ENCODE results near the gene MAST2.
"Not testable (repeated sequence)": the region's sequence is repeated elsewhere in the genome, so short reads cannot be mapped to it uniquely, and the experiment has no call there.

MAST2 gene

DNA sequence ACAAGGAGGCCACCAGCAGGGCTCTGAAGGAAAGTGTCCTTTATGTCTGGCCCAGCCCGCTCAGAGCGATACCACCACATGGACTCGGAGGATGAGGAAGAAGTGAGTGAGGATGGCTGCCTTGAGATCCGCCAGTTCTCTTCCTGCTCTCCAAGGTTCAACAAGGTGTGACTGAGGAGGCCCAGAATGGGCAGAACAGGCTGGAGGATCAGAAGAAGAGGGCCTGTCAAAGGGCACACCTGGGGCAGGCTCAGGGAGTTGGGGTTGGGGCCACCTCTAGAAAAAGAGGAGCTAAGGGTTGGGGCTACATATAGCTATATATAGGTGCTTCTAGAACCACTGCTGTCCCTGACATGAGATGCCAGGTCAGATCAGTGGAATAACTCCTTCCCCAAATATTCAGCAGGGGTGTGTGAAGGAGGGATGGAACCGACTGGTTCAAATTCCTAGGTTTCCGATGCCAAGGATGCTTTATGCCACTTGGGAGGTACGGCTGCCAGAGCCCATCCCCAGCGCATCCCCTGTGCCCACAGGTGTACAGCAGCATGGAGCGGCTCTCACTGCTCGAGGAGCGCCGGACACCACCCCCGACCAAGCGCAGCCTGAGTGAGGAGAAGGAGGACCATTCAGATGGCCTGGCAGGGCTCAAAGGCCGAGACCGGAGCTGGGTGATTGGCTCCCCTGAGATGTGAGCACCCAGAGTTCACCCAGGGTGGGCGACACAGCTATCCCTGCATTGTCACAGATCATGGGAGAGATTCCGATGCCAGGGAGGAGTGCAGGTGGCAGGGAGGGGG lies 226.9 kb downstream of the MAST2 start:
- DNase-seq, result no peak

DNA sequence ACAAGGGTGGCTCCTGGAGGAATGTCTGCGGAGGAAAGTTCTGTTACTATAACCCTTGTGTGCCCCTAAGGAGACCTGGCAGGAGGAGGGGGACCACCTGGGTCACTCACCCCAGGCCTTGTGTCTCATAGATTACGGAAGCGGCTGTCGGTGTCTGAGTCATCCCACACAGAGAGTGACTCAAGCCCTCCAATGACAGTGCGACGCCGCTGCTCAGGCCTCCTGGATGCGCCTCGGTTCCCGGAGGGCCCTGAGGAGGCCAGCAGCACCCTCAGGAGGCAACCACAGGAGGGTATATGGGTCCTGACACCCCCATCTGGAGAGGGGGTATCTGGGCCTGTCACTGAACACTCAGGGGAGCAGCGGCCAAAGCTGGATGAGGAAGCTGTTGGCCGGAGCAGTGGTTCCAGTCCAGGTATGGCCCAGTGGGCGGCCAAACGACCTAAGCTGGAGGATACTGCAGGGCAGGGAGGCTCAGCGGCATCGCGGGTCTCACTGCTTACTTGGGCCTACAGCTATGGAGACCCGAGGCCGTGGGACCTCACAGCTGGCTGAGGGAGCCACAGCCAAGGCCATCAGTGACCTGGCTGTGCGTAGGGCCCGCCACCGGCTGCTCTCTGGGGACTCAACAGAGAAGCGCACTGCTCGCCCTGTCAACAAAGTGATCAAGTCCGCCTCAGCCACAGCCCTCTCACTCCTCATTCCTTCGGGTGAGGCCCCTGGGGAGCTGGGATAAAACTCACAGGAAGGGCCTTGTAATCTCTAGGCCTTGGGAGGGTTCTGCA lies 227.7 kb downstream of the MAST2 start:
- DNase-seq, result no peak

DNA sequence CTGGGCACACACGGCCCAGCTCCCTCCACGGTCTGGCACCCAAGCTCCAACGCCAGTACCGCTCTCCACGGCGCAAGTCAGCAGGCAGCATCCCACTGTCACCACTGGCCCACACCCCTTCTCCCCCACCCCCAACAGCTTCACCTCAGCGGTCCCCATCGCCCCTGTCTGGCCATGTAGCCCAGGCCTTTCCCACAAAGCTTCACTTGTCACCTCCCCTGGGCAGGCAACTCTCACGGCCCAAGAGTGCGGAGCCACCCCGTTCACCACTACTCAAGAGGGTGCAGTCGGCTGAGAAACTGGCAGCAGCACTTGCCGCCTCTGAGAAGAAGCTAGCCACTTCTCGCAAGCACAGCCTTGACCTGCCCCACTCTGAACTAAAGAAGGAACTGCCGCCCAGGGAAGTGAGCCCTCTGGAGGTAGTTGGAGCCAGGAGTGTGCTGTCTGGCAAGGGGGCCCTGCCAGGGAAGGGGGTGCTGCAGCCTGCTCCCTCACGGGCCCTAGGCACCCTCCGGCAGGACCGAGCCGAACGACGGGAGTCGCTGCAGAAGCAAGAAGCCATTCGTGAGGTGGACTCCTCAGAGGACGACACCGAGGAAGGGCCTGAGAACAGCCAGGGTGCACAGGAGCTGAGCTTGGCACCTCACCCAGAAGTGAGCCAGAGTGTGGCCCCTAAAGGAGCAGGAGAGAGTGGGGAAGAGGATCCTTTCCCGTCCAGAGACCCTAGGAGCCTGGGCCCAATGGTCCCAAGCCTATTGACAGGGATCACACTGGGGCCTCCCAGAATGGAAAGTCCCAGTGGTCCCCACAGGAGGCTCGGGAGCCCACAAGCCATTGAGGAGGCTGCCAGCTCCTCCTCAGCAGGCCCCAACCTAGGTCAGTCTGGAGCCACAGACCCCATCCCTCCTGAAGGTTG lies 231.4 kb downstream of the MAST2 start:
- no peak for DNase-seq

DNA sequence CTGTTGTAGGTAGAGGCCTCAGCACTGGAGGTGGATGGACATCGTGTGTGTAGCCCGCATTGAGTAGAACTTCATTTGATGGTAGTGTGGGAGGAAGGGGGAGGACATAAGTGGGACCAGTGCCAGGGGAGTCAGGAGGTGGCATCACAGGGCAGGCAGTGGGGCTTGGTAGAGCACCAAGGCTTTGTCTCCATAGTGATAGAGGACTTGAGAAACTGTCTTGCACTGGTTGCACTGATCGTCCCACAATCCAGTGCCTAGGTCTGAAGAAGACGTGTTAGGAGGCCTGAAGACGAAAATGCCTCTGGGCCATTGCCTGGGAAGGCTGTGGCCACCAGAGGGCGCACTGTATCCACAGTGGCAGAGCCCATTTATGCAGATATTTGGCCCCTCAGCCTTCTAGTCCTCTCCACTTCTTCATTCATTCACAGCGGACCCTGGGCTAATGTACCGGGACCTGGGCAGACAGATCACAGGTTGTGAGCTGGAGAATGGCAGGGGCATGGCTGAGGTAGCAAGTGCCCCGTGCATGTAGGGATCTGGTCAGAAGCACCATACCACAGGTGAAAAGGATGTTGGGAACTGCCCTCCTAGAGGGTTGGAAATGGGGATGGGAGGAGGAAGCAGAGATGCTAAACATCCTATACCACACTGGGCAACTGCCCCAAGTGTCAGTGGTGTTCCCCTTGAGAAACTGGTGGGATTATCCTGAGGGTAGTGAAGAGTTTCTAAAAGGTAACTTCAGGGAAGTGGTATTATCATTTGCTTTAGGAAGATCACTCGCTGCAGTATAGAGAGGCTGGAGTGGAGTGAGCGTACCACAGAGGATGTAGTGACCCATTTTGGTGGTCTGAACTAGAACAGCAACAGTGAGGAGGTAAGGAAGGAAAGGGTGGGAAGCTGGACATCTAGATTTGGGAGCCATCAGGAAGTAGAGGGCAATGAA lies 233.8 kb downstream of the MAST2 start:
- DNase-seq, result peak; percentile 81 to 93 (median 91)

DNA sequence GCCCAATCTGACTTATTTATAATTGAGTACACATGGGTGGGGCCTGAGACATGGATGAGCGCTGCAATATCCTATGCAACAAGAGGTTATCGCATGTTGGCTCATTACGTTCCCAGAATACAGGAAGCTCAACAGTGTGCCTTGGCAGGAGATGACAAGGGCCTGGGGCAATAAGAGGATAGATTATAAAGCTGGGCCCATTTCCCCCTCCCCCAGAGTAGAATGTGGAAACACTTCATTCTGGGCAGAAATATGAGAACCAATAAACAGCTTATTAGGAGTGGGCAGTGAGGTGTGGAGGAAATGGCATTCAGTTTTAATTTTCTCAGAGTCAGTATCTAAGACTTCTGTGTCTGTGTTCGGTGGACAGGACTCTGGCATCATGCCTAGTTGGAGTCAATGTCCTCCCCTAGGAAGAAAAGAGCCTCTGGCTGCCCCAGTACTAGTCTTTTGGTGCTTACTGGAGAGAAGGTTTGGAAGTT lies 236.2 kb downstream of the MAST2 start:
- DNase-seq, result no peak

DNA sequence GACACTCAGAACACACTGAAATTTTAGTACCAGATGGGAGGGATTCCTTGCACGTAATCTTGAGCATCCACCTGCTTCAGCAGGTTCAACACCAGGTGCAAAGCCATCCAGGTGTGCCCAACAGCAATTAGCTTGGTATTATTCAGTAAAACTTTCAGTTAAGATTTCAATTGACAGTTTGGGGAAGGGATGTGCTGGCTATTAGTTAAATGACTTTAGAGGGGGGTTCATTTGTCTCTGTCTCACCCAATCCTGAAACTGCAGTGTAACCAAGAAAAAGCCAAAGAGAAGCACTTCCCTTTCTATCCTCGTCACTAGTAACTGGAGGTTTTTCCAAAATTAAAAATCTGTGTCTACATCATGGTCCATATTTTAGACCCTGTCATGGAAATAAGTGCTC lies 238.1 kb downstream of the MAST2 start:
- DNase-seq, result no peak

DNA sequence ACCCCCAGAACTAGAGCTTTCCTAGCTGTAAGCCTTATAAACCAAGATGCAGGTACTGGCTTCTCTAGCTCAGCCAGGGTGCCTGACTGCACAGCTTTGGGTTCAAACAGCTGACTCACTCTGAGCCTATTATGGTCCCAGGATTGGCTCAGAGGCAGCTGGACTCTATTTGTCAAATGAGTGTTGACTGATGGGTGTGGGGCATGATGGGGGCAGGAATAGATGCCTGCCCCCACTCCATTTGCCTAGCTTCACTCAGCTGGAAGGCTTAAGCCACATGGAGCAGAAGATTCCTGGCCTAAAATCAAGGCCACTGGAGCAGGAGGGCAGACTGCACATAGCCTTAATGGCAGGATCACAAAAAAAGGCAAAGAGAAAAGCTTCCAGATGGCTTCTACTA lies 238.6 kb downstream of the MAST2 start:
- DNase-seq, result no peak

DNA sequence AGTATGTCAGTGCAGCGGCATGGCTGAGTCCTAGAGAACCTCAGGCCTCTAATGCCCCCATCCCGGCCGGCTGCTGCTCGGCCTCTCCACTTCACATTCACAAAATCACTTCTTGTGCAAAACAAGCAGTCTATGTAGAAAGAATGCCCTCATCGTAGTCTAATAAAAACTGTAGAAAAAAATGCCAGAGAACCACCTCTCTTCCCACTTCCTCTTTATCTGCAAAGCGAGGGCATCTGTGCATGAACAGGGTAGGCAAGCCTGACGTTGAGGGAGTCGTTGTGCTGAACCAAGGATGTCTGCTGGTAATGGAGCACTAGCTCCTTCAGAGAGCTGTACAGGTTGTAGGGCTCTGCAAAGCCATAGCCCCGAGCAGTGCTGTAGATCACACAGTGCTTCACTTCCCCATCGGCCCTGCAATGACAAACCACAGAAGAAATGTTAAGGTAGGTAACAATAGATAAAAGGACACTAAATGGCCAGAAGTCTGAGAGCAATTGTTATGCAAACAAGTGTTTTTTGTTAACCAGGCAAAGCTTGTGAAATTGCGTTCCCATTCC lies 240.1 kb downstream of the MAST2 start:
- DNase-seq, result peak; percentile 41 to 48 (median 47)

DNA sequence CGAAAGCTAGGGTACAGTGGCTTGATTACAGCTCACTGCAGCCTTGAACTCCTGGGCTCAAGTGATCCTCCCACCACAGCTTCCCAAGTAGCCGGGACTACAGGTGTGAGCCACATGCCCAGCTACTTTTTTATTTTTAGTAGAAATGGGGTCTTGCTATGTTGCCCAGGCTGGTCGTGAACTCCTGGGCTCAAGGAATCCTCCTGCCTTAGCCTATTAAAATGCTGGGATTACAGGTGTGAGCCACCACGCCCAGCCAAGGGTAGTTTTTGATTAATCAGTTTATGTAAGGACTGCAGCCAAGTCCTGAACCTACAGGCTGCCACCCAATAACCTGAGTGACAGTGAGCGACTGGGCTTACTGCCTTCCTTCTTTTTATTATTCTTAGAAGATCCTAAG lies 240.7 kb downstream of the MAST2 start:
- no peak for DNase-seq

DNA sequence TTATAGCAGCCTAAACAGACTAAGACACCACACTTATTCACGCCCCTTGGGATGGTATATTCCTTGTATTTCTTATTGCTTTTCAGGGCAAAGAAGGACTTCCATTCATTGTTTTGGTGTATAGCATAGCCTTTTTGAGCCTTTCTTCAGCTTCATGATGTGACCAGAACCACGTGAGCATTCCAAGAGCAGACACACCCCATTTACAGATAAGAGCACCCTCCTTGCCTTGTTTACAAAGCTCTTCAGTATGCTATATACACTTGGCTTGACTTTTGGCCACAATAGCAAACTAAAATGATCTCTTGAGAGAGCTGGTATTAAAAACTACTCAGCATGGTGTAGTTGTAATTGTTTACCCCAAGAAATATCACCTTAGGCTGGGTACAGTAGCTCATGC lies 250.3 kb downstream of the MAST2 start:
- DNase-seq, result no peak

DNA sequence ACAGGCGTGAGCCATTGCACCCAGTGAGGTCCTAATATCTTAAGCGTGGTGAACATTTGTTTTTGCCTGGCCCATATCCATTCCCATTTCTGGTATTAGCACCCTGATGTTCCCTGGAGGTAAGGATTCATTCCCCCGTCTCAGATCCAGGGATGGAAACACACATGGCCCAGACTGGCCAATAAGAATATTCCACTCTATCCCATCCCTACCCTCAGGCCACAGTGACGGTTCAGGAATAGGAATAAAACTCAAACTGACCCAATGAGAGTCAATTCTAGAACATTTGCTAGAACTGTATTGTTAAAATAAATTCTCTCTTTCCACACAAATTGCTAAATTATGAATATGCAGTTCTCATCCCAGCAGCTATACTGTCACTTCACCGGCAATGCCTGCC lies 252.9 kb downstream of the MAST2 start:
- DNase-seq, result no peak

DNA sequence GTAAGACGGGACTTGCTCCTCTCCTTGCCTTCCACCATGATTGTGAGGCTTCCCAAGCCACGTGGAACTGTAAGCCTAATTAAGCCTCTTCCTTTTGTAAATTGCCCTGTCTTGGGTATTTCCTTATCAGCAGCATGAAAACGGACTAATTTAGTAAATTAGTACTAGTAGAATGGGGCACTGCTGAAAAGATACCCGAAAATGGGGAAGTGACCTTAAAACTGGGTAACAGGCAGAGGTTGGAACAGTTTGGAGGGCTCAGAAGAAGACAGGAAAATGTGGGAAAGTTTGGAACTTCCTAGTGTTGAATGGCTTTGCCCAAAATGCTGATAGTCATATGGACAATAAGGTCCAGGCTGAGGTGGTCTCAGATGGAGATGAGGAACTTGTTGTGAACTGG lies 253.8 kb downstream of the MAST2 start:
- not testable (repeated sequence) for DNase-seq

DNA sequence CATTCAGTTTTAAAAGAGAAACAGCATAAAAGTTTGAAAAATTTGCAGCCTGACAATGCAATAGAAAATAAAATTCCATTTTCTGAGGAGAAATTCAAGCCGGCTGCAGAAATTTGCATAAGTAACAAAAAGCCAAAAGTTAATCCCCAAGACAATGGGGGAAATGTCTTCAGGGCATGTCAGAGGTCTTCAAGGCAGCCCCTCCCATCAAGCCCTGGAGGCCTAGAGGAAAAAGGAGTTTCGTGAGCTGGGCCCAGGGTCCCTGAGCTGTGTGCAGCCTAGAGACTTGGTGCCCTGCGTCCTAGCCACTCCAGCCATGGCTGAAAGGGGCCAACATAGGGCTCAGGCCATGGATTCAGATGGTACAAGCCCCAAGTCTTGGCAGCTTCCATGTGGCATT lies 254.4 kb downstream of the MAST2 start:
- DNase-seq, result no peak

DNA sequence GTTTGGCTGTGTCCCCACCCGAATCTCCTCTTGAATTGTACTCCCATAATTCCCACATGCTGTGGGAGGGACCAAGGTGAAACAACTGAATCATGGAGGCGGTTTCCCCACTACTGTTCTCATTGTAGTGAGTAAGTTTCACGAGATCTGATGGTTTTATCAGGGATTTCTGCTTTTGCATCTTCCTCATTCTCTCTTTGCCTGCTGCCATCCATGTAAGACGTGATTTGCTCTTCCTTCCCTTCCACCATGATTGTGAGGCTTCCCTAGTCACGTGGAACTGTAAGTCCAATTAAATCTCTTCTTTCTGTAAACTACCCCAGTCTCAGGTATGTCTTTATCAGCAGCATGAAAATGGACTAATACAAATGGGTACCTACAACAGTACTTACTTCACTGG lies 255.5 kb downstream of the MAST2 start:
- peak in 1 of 3 donors; percentile 9 for DNase-seq

DNA sequence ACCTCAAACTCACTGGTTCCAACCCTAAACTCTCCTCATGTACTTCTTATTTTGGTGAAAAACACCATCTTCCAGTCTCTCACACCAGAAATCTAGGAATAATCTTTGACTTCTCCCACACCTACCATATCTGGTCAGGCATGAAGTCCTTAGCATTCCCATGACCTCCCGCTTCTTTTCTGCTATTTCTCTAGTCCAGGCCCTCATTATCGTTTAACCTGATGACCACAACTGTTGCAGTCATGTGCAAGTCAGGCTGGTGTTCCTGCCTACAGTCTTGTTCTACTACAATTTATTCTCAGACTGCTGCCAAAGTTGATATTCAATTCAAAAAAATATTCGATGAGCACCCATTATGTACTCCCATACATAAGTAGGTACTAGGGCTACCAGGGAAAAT lies 257.7 kb downstream of the MAST2 start:
- no peak for DNase-seq

DNA sequence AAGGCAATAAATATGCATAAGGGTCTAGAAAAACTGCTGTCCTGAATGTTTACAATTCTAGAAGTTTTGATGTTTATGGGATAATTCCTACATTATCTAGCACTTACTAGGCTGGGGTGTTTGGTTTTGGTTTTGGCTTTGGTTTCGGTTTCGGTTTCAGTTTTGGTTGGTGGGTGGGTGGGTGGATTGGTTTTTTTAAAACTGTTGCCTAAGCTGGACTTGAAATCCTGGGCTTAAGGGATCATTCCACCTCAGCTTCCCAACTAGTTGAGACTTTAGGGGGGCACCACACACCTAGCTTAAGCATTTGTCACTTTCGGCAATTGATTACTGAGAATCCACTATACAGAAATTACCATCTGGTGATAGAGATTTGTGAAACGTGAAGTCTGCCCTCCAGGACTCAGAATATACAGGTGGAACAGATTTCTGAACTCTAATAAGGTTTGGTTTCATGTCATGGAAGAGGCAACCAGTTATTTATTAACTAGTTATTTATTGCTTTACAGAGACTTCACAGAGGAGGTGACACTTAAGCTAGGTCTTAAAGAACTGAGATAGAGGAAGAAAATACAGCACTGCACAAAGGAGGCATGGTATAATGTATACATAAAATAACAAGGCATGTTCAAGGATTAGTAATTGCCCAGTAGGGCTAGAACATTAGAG lies 259.4 kb downstream of the MAST2 start:
- peak; percentile 38 to 59 (median 50) for DNase-seq

DNA sequence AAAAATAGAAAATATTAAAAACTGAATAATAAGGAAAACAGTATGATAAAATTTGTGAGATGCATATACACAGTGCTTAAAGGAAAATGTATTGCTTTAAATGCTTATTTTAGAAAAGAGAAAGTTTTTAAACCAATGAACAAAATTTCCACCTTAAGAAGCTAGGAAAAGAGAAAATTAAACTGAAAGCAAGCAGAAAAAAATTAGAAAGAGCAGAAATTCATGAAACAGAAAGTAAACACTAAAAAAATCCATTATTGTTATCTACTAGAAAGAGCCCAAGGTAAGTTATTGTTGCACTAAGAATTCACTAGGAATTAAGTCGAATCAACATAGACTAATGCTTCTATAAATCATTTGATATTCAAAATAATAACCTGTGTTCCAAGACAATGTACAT lies 261.3 kb downstream of the MAST2 start:
- DNase-seq, result no peak

DNA sequence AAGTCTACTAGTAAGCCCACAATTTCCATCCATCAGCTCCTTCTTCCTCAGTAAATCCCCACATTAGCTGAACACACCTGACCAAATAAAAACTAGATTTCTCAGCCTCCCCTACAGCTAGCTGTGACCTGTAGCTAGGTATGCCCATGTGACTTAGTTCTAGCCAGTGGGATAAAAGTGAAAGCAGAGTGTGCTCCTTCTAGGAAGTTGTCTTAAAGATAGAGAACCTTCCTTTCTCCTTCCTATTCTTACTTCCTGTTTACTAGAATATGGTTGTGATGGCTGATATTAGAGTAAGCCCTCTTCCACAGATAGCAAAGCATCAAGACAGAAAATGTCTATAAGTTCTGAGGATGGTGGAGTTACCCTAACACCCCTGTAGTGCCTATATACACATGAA lies 262.0 kb downstream of the MAST2 start:
- peak; percentile 26 to 50 (median 39) for DNase-seq

DNA sequence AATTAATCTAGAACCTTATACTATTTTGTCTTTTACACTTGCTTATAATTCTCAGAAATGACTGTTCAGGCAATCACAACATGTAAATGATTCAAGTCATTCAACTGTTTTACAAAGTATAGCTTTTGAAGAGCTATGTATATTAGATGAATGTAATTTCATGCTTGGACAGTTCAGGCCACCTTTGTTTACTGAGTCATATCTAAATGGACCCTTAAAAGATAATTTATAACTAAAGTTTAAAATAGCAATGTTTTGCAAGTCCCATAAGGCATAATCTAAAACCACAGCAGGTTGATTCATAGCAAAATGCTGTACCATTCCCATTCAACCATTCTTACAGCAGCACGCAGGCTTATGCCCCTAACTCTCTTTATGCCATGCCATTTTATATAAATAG lies 264.2 kb downstream of the MAST2 start:
- DNase-seq, result no peak

DNA sequence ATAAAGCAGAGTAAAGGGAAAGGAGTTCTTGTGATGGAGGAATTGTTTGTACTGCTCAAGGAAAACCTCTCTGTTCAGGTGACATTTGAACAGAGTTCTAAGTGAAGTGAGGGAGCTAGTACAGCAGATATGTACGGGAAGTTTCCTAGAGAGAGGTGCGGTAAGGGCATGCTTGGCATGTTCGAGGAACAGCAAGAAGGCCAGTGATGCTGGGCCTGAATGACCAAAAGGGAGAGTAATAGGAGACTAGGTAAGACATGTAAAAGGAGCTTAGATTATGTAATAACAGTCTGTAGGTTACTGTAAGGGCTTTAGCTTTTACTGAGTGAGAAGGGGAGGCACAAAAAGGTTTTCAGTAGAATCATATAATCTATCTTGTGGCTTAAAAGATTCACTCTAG lies 265.1 kb downstream of the MAST2 start:
- DNase-seq, result no peak

Measured in suppressor macrophage treated with lipopolysaccharide for 1 hour (primary cell).